ENCODE data around the gene GLYATL2. TPM values are rescaled to one million over a fixed set of nuclear protein-coding genes. Genes with fewer than 3 reads are reported as not detected.

The GLYATL2 gene
- total and polyA plus RNA-seq, 9 of the 15 experiments (the other 6 are each of a cell fraction or from before 2014, with no cell fraction given): not detected

- TF ChIP-seq RFX1 (IDR thresholded peaks at IDR 0.05) (no peak), RBM22 (IDR thresholded peaks at IDR 0.05; ENCODE audit: low read depth, low read length, poor library complexity, severe bottlenecking) (no peak), ZNF77 (CRISPR knock-in tag; IDR thresholded peaks at IDR 0.05) (no peak), KAT8 (IDR thresholded peaks at IDR 0.05; ENCODE audit: low read depth) (no peak), GTF2F1 (IDR thresholded peaks at IDR 0.05; ENCODE audit: low read depth, low read length) (no peak), ZMIZ1 (IDR thresholded peaks at IDR 0.05; ENCODE audit: low read depth in 2 of 2, low read length in 2 of 2) (no peak)
These were observed 13.7 kb downstream of the GLYATL2 start (continued) for GRCh38 chr11:58830673-58831301.

- ChIA-PET CTCF (ENCODE audit: low intra/inter-chr PET ratio) (no interaction called here), POLR2A (interaction anchor here (0.6 kb wide), 1 partner anchor 313 kb away, joined by 5 read pairs; the partner anchor contains the start of gene FAM111A)
- Histone ChIP-seq H2AFZ (ENCODE audit: low read depth, low read length) (no peak overlapping the region), H3K9ac (ENCODE audit: insufficient read depth in 1 of 2, low read depth in 2 of 2, low read length in 2 of 2) (no peak overlapping the region), H4K20me1 (replicated peaks; ENCODE audit: control insufficient read depth, insufficient read depth, low read length) (no peaks in the 10 kb centered on the region), H3K9me1 (ENCODE audit: control insufficient read depth, insufficient read depth, low read length) (no peaks in the 10 kb centered on the region), H3K4me3 (no peak overlapping the region), H3K79me2 (ENCODE audit: control insufficient read depth, insufficient read depth, low read length) (no peaks in the 10 kb centered on the region), H3K4me1 (replicated peaks in 1 of 2; ENCODE audit: control insufficient read depth in 2 of 2, insufficient read depth in 2 of 2, low read length in 2 of 2) (peaks cover 0 to 5% of the 10 kb centered on the region in 2 experiments; a peak in 2 of 5 replicates), H3K27me3 (ENCODE audit: control insufficient read depth in 2 of 2, insufficient read depth in 2 of 2, low read length in 2 of 2) (peaks cover 0 to 6% of the 10 kb centered on the region in 2 experiments; a peak in 2 of 5 replicates), H3K4me2 (ENCODE audit: insufficient read depth, low read length) (no peak overlapping the region), H3K9me3 (replicated peaks; ENCODE audit: control insufficient read depth, insufficient read depth, low read depth, low read length) (no peaks in the 10 kb centered on the region), H3K36me3 (ENCODE audit: control insufficient read depth, insufficient read depth, low read length) (no peaks in the 10 kb centered on the region), H3K27ac (ENCODE audit: extremely low read depth, low read depth, low read length) (no peak overlapping the region)
- DNase-seq (ENCODE audit: extremely low read depth in 1 of 4, low spot score in 3 of 4): no peak
- in situ Hi-C loops (cut with MboI): no loop called here
- intact Hi-C loops (cut with micrococcal nuclease): no loop called here
- no peak for FAIRE-seq
- no TSS peak for BruUV-seq (replicated peaks)
- no peak for ATAC-seq
- no peak for TF ChIP-seq ARHGAP35 (IDR thresholded peaks at IDR 0.05; ENCODE audit: partially characterized antibody)
- TF ChIP-seq RBM17 (IDR thresholded peaks at IDR 0.05; ENCODE audit: borderline replicate concordance, low read depth, low read length): no peak
- no peak for TF ChIP-seq ZNF717 (CRISPR knock-in tag; IDR thresholded peaks at IDR 0.05)
- TF ChIP-seq FOXK2 (conservative IDR thresholded peaks at IDR 0.05 in 1 of 2, IDR thresholded peaks at IDR 0.05 in 1 of 2; ENCODE audit: low read depth in 2 of 2): no peak
- no peak for TF ChIP-seq RBM14 (IDR thresholded peaks at IDR 0.05; ENCODE audit: borderline replicate concordance, insufficient read depth, low read depth, low read length)
- TF ChIP-seq ZNF780A (CRISPR knock-in tag; IDR thresholded peaks at IDR 0.05): no peak
- no peak for TF ChIP-seq ZNF280B (CRISPR knock-in tag; IDR thresholded peaks at IDR 0.05)
- no peak for TF ChIP-seq POLR3A (IDR thresholded peaks at IDR 0.05; ENCODE audit: borderline replicate concordance, extremely low read depth, insufficient read depth, insufficient read length)
- no peak for TF ChIP-seq STAT5B (CRISPR knock-in tag; IDR thresholded peaks at IDR 0.05)
- no peak for TF ChIP-seq HSF4 (CRISPR knock-in tag; IDR thresholded peaks at IDR 0.05; ENCODE audit: borderline replicate concordance)
- TF ChIP-seq KHSRP (IDR thresholded peaks at IDR 0.05): no peak
- no peak for TF ChIP-seq ETV5 (CRISPR knock-in tag; IDR thresholded peaks at IDR 0.05; ENCODE audit: low read depth)
- TF ChIP-seq ZBED1 (IDR thresholded peaks at IDR 0.05): no peak
These were observed 14.7 kb downstream of the GLYATL2 start for GRCh38 chr11:58829786-58830185.

Measured in K562 (cell line).